CD4-positive, alpha-beta T cell treated with Interleukin-17A for 1 hour (primary cell): ENCODE measurements around the gene AOC3.

Experiments used
- DNase-seq: peaks from one replicate; pipeline ENCODE4 v3.0.0-alpha.2; 2020

AOC3 gene, protein sequence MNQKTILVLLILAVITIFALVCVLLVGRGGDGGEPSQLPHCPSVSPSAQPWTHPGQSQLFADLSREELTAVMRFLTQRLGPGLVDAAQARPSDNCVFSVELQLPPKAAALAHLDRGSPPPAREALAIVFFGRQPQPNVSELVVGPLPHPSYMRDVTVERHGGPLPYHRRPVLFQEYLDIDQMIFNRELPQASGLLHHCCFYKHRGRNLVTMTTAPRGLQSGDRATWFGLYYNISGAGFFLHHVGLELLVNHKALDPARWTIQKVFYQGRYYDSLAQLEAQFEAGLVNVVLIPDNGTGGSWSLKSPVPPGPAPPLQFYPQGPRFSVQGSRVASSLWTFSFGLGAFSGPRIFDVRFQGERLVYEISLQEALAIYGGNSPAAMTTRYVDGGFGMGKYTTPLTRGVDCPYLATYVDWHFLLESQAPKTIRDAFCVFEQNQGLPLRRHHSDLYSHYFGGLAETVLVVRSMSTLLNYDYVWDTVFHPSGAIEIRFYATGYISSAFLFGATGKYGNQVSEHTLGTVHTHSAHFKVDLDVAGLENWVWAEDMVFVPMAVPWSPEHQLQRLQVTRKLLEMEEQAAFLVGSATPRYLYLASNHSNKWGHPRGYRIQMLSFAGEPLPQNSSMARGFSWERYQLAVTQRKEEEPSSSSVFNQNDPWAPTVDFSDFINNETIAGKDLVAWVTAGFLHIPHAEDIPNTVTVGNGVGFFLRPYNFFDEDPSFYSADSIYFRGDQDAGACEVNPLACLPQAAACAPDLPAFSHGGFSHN

GRCh38 chr17:42850954-42851353, at the start of gene AOC3:
Gene AOC3, plus strand, starts transcription at chr17:42851199. Its CDS starts 145 bp downstream, at chr17:42851344.
- DNase-seq = no peak

DNA sequence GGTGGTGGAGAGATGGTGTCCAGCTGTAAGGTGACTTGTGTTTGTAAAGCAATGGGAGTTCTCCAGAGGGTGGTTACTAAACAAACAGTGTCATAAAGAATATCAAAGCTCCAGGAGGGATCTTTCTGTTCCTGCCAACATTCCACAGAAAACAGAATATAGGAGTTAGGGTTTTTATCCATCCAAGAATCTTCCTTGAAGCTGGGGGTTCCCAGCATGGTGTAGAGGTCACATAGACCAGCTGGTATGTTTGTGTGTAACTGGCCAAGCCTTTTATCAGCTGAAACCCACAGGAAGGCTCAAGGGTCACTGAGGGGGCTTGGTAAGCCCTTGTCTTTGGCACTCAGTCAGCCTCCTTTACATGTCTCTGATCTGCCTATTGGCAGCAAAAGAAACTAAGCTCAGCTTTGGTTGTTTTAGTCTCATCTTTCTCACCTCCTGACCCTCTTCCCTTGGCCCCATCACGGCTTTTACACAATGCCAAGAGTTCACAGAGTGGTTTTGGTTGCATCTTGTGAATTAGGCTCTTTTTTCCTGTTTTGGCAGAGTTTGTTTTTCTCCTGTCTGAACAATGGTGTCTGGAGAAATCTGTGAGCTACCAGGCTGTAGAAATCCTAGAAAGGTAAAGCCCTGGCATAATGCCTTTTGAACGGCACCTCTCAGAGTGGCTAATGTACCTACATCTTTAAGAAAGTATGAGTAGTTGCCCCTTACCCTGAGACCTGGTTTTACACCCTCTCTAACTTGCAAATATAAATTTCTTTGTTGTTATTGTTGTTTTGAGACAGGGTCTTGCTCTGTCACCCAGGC, 47.7 kb upstream of the AOC3 start:
- DNase-seq = no peak

DNA sequence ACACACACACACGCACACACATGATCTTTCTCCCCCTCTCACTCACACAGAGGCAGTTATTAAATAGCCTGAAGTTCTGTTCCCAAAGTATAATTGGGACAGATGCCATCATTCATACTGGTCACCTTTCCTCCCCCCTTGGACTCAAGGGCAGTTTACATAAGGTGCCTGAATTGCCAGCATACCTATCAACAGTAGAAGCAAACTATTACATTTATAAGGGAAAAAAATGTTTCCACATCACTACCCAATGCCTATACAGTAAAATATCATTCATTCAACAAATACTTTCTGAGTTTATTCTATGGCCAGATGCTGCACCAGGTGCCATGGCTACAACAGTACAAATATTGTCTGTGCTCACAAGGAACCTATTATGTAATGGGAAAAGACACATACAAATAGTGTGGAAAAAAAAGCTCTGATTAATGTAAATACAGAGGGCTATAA, 46.1 kb upstream of the AOC3 start:
- DNase-seq = no peak

GRCh38 chr17:42806249-42806648, 44.8 kb upstream of the AOC3 start:
- no peak for DNase-seq

- DNase-seq = no peak
These were observed 41.7 kb upstream of the AOC3 start for GRCh38 chr17:42809250-42809649.

DNA sequence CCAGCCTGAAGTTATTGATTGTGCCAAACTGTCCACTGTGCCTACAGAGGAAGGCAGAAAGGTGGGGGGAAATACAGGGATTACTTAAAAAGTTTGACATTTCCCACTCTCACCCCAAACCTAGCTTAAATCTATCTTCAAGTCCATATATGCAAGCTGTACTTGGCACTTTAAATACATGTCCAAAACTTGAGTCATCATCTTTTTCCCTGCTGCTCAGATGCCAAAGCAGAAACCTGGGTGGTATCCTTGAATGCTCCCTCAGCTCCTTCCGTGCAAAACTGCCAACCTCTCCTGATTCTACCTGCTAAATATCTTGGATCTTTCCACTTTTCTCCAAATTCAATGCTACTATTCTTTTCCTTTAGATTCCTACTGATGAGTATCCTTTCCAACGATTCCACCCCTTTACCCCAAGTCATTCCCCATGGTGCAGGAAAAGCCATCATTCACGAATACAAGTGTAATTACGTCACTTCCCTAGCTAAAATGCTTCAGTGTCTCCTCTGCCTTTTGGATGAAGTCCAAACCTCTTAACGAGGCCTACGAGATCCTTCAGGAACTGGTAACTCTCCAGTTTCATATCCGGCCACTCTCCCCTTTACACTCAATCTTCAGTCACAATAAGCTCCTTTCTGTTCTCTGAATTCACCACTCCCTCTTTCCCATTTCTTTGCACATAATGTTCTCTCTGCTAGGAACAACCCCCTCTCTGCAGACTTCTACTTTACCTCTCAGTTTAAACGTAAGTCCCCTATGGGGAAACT, 36.2 kb upstream of the AOC3 start:
- no peak for DNase-seq

- DNase-seq = no peak
These were observed 33.1 kb upstream of the AOC3 start for GRCh38 chr17:42817866-42818265.

DNA sequence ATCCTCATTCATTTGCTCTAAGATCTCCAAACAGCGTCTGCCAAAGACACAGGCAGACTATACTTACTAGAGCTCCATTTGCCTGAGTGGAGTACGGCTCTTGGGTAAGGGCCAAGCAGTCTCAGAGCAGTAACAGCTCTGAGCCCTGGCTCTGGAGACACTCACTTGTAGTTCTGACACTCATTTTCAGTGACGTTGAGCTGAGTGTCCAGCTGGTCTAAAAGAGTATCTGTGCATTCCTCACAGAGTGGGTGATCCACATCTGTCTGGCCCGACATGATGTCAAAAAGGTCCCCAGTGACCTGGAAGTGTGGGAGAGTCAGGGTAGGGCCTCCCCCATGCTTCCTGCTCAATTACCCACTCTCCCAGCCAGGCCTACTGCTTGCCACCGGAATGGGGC, 32.6 kb upstream of the AOC3 start:
- no peak for DNase-seq

- DNase-seq = peak; percentile 72
These were observed 31.0 kb upstream of the AOC3 start for GRCh38 chr17:42819939-42820535.

- no peak for DNase-seq
These were observed 29.8 kb upstream of the AOC3 start for GRCh38 chr17:42821176-42821575.

DNA sequence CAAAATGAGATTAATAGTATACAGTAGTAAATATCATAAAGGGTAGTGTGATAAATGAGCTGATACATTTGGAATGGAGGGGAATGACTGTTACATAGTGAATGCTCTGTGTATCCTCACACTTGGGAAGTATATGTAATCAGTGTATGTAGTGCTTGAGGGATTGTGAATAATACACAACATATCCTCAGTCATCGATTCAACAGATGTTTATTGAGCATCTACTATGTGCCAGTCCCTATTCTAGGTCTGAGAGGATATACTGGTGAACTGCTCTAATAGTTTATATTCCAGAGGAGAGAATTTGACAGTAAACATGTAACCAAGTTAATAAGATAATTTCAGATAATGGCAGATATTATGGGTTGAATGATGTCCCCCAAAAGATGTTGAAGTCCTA, 23.5 kb upstream of the AOC3 start:
- DNase-seq = no peak

DNA sequence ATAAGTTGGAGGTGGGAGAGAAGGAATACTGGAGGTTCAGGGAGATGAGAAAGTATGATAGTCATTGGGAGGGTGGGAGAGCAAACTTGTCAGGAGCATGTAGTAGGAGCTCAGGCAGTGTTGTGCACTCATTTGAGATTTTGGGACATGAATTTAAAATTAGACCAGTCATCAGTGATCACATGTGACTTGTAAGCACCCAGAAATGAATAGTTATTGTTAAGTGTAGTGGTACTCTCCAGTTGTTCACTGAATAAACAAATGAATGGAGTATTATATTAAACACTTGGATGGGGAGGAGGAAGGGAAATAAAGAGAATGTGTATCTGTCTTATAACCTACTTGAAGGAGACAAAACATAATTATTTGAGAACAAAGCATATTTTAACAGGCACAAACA, 20.0 kb upstream of the AOC3 start:
- DNase-seq = no peak

- DNase-seq = no peak
These were observed 18.6 kb upstream of the AOC3 start for GRCh38 chr17:42832213-42832933.

- DNase-seq = peak; percentile 91
These were observed 17.8 kb upstream of the AOC3 start, which contains the start of gene PSME3 for GRCh38 chr17:42832934-42833766. Gene PSME3, plus strand, starts transcription at chr17:42833397. Its CDS starts 235 bp downstream, at chr17:42833632.

- no peak for DNase-seq
These were observed 17.1 kb upstream of the AOC3 start for GRCh38 chr17:42833767-42834422.

DNA sequence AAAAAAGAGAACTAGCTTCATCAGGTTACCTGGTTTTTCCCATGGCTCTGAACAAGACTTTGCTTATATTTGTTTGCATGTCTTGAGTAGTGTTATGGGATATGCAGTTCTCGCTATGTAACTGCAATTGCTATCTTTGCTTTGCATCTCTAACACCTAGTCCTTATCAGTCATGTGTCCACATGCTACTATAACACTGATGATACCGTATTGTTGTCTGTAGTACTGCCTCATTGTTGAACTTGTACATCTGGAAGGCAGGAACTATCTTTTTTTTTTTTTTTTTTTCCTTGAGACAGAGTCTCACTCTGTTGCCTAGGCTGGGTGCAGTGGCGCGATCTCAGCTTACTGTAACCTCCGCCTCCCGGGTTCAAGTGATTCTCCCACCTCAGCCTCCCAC, 15.3 kb upstream of the AOC3 start:
- DNase-seq = no peak

- no peak for DNase-seq
These were observed 8.9 kb upstream of the AOC3 start for GRCh38 chr17:42841975-42842685.

DNA sequence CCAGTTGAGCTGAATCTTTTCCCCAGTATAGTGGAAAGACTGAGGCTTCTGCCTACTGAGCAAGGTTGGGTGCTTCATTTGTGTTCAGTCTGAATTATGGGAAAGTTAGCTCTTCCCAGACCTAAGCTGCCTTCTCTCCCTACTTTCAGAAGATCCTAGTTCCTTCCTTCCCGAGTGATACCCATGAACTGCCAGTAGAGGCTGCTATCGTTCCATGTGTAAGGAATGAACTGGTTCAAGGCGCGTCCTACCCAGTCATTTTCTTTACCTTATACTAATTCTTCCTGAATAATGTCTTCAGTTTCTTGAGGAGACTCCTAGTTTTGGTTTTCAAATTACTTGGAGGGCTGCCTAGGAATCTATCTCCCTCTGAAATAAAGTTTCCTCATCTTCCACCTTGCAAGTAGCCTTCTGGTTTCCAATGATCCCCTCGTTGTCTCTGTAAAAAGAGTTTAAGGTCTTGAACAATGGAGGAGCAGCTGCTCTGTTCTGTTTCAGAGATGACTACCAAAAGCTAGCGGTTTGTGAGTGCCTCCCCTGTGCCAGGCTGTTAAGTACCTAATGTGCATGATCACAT, 7.6 kb upstream of the AOC3 start:
- peak; percentile 37 for DNase-seq

DNA sequence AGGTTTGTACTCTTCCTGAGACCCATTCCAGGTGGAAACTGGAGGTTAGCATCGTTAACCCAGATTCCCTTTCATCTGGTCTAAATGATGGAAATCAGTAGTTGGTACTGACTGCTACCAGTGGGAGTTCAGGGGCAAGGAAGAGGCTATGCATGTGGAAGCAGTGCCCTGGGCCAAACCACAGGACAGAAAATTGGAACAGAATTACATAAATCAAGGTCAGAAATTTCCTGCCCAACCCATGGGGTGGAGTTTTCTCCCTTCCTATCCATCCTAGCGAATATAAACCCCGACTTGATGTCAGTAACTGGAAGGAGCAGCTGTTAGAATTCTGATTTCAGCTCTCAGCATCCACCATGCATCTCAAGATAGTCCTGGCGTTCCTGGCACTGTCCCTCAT, 6.7 kb upstream of the AOC3 start, which contains the start of gene AOC2:
Gene AOC2 (plus strand): TSS at position 310 of the 400 bp plus-strand sequence. CDS start 47 bp downstream, at position 357.
- DNase-seq = no peak
